Panc1 (cell line): ENCODE results near the gene SUN1. TPM values are rescaled to one million over a fixed set of nuclear protein-coding genes. Genes with fewer than 3 reads are reported as not detected.

ENCODE experiments used
- ATAC-seq: fragments of 200-7000 bp; cut with Tn5 transposase; 2 replicates; pipeline ENCODE4 v1.9.1; 2020; ENCODE audit warnings: mild to moderate bottlenecking, moderate library complexity
- BruUV-seq: library from RNA; stranded (reverse); fragments of 400-500 nt; replicated peaks from 2 replicates; lab custom pipeline; 2021; lab: Mats Ljungman, UMichigan
- CTCF ChIA-PET: fragments of 300-600 bp; sonication (Branson Sonifier 250); formaldehyde crosslinking; loops from one replicate; lab custom pipeline; 2022; ENCODE audit warnings: antibody characterized with exemption; lab: Charles Lee
- POLR2A ChIA-PET: fragments of 300-600 bp; sonication (Branson Sonifier 250); formaldehyde crosslinking; loops from one replicate; lab custom pipeline; 2022; ENCODE audit warnings: antibody characterized with exemption; lab: Charles Lee
- DNase-seq: peaks from one replicate; pipeline ENCODE4 v3.0.0-alpha.2; 2010; ENCODE audit warnings: low read depth, low spot score
- H3K27ac ChIP-seq: 2 replicates; pipeline ENCODE4 v1.5.1; 2011; ENCODE audit warnings: mild to moderate bottlenecking, low read length, inconsistent platforms
- H3K27me3 ChIP-seq: fragments of 200-500 bp; sonication (Bioruptor generic); 2 replicates; pipeline ENCODE4 v1.6.0; 2014; ENCODE audit warnings: low read length, inconsistent platforms; ENCODE audit not compliant: control insufficient read depth, insufficient read depth
- H3K36me3 ChIP-seq: fragments of 200-500 bp; sonication (Bioruptor generic); 2 replicates; pipeline ENCODE4 v1.5.1; 2014; ENCODE audit warnings: inconsistent platforms, mild to moderate bottlenecking, low read length, moderate library complexity; ENCODE audit not compliant: control insufficient read depth, insufficient read depth
- H3K4me1 ChIP-seq: 2 replicates; pipeline ENCODE4 v1.5.1; 2011; ENCODE audit warnings: inconsistent platforms, mild to moderate bottlenecking, low read length, moderate library complexity; ENCODE audit not compliant: control insufficient read depth, insufficient read depth
- H3K4me3 ChIP-seq, 2 experiments: 2 replicates each; pipeline ENCODE4 v1.5.1; 2011 to 2012; ENCODE audit warnings: low read depth in 2 of 2, low read length in 2 of 2, mild to moderate bottlenecking in 2 of 2, inconsistent platforms in 1 of 2, moderate library complexity in 1 of 2
- H3K9me3 ChIP-seq: fragments of 200-500 bp; sonication (Bioruptor generic); 2 replicates; pipeline ENCODE4 v1.5.1; 2014; ENCODE audit warnings: low read depth, mild to moderate bottlenecking, inconsistent platforms, low read length, moderate library complexity; ENCODE audit not compliant: control insufficient read depth, insufficient read depth
- CTCF ChIP-seq: fragments of 450-650 bp; IDR thresholded peaks from 2 replicates; pipeline ENCODE4 v1.5.1; 2017; ENCODE audit warnings: mild to moderate bottlenecking
- POLR2AphosphoS5 ChIP-seq: IDR thresholded peaks from 2 replicates; pipeline ENCODE4 v1.6.1; 2012; ENCODE audit warnings: mild to moderate bottlenecking, low read depth, low read length, moderate library complexity
- SIN3A ChIP-seq: IDR thresholded peaks from 2 replicates; pipeline ENCODE4 v1.6.1; 2012; ENCODE audit warnings: low read depth, mild to moderate bottlenecking, low read length, moderate library complexity, borderline replicate concordance; ENCODE audit not compliant: insufficient read depth
- TCF7L2 ChIP-seq: IDR thresholded peaks from 2 replicates; pipeline ENCODE4 v1.6.1; 2011; ENCODE audit warnings: mild to moderate bottlenecking, low read depth, low read length, inconsistent platforms
- in situ Hi-C: cut with HindIII; loops from 2 replicates; pipeline ENCODE4 v1.10.0; 2016; ENCODE audit warnings: low sequenced_read_pairs, low pct_unique_long_range_greater_than_20kb
- intact Hi-C: fragments of 100-400 bp; cut with micrococcal nuclease; formaldehyde crosslinking; loops from one replicate; pipeline ENCODE4 v1.10.0; 2022; ENCODE audit not compliant: unreplicated experiment
- total RNA-seq: library from RNA; stranded (reverse); gene quantifications from one replicate; pipeline ENCODE4 v1.2.1, GENCODE V29; 2021; ENCODE audit not compliant: unreplicated experiment
- TF ChIP-seq, protein P1 (sequence below), 2 experiments: IDR thresholded peaks; 2 replicates each; pipeline ENCODE4 v1.6.1; 2011 to 2012; ENCODE audit warnings: low read depth in 2 of 2, control low read depth in 1 of 2, low read length in 1 of 2, mild to moderate bottlenecking in 1 of 2, moderate library complexity in 1 of 2; ENCODE audit not compliant: insufficient read depth in 1 of 2

The SUN1 gene
- total RNA-seq, 1 experiment from 2014 or later = 244 TPM

DNA sequence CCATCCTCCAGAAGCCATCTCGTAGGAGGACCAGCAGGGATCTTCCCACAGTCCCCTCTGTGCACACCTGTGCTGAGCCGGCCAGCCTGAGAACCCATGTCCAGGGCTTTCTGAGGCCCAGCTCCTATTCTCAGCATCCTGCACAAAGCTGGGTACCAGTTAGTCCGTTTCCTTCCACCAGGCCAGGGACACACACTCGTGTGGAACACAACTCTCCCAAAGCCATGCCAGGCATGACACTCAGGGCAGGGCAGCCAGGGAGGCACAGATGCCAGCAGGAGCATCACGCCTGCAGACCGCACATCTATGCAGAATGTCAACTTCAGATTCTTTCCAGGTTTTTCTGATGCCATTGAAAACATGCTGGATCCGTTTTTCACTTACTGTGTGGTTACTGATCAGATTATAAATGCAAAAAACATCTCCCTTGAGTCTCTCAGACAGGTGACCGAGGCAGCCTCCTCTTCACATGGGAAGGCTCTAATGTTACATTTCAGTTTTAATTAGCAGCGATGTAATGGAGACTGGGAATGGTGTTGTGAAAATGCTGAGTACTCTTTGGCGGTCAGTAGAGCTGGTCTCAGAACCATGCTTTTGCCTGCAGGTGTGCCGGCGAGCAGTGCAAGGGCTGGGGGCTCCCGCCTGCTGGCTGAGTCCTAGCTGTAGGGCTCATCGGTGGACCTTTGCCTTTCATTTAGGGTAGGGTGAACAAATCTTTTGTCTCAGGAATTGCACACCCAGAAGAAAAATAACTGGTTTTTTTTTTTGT is 3.3 kb upstream of the SUN1 start:
- no peak for DNase-seq
- Histone ChIP-seq H3K4me3 (no peak overlapping the region), H3K27me3 (no peaks in the 10 kb centered on the region), H3K27ac (no peak overlapping the region), H3K4me1 (peaks cover 35% of the 10 kb centered on the region), H3K36me3 (no peaks in the 10 kb centered on the region), H3K9me3 (no peaks in the 10 kb centered on the region)
- ChIA-PET POLR2A (no interaction called here), CTCF (no interaction called here)
- ATAC-seq = no peak
- BruUV-seq = no TSS peak
- intact Hi-C loops = no loop called here
- in situ Hi-C loops = no loop called here
- TF ChIP-seq, protein P1, sequence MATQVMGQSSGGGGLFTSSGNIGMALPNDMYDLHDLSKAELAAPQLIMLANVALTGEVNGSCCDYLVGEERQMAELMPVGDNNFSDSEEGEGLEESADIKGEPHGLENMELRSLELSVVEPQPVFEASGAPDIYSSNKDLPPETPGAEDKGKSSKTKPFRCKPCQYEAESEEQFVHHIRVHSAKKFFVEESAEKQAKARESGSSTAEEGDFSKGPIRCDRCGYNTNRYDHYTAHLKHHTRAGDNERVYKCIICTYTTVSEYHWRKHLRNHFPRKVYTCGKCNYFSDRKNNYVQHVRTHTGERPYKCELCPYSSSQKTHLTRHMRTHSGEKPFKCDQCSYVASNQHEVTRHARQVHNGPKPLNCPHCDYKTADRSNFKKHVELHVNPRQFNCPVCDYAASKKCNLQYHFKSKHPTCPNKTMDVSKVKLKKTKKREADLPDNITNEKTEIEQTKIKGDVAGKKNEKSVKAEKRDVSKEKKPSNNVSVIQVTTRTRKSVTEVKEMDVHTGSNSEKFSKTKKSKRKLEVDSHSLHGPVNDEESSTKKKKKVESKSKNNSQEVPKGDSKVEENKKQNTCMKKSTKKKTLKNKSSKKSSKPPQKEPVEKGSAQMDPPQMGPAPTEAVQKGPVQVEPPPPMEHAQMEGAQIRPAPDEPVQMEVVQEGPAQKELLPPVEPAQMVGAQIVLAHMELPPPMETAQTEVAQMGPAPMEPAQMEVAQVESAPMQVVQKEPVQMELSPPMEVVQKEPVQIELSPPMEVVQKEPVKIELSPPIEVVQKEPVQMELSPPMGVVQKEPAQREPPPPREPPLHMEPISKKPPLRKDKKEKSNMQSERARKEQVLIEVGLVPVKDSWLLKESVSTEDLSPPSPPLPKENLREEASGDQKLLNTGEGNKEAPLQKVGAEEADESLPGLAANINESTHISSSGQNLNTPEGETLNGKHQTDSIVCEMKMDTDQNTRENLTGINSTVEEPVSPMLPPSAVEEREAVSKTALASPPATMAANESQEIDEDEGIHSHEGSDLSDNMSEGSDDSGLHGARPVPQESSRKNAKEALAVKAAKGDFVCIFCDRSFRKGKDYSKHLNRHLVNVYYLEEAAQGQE (IDR thresholded peaks at IDR 0.05; ENCODE audit: insufficient read depth in 1 of 2, low read depth in 2 of 2, low read length in 1 of 2) = no peak
- no peak for TF ChIP-seq POLR2AphosphoS5
- TF ChIP-seq TCF7L2 = no peak
- TF ChIP-seq SIN3A = no peak
- no peak for TF ChIP-seq CTCF

DNA sequence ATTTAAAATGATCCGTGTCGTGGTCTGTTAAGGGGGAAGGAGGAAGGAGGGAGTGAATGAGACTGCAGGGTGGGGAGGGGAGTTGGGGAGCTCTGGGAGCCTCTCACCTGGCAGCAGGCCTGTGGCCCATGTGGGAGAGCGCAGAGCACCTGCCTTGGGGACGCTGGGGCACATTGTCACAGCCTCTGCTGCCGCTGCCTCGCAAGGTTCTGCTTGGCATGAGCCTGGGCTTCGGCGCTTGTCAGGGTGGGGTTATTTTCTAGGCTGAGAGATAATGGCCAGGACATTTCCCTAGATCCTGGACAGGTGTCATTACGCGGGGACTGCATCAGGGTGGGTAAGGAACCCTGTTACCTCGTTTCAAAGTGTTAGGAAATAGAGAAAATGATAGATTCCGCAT is 2.2 kb upstream of the SUN1 start:
- no peak for DNase-seq
- no peak for ATAC-seq
- Histone ChIP-seq H3K4me1 (peaks cover 30% of the 10 kb centered on the region), H3K4me3 (no peak overlapping the region), H3K36me3 (no peaks in the 10 kb centered on the region), H3K27ac (no peak overlapping the region), H3K27me3 (no peaks in the 10 kb centered on the region), H3K9me3 (no peaks in the 10 kb centered on the region)
- CTCF ChIA-PET = interaction anchor here (0.7 kb wide), 1 partner anchor 144 kb away, joined by 3 read pairs; no protein-coding TSS in a partner anchor
- BruUV-seq = no TSS peak
- POLR2A ChIA-PET = no interaction called here
- intact Hi-C loops = no loop called here
- no peak for TF ChIP-seq POLR2AphosphoS5
- TF ChIP-seq, protein P1 (IDR thresholded peaks at IDR 0.05; ENCODE audit: insufficient read depth in 1 of 2, low read depth in 2 of 2, low read length in 1 of 2) = no peak
- TF ChIP-seq CTCF = no peak
- TF ChIP-seq SIN3A = no peak
- no peak for TF ChIP-seq TCF7L2
- in situ Hi-C loops = no loop called here
